GM10248 (cell line): Measurements from ENCODE around the gene THRSP.
"Not testable (repeated sequence)": the region's sequence is repeated elsewhere in the genome, so short reads cannot be mapped to it uniquely, and the experiment has no call there.

ENCODE experiments used
- CTCF ChIA-PET: fragments of 300-600 bp; sonication (Branson Sonifier 250); formaldehyde crosslinking; extraction: SDS; loops from one replicate; lab custom pipeline; 2021; ENCODE audit warnings: antibody characterized with exemption; lab: Yijun Ruan, JAX
- POLR2A ChIA-PET: fragments of 350-650 bp; sonication (Branson Sonifier 250); formaldehyde crosslinking; extraction: SDS; loops from one replicate; lab custom pipeline; 2020; ENCODE audit warnings: antibody characterized with exemption; lab: Yijun Ruan, JAX
- DNase-seq: peaks from one replicate; pipeline ENCODE4 v3.0.0; 2012; ENCODE audit errors: extremely low spot score
- TF ChIP-seq, protein P1 (sequence below): IDR thresholded peaks from 2 replicates; pipeline ENCODE4 v1.5.1; 2012; ENCODE audit warnings: mild to moderate bottlenecking, low read depth; ENCODE audit errors: extremely low read depth, missing control alignments, control extremely low read depth

Gene THRSP, protein sequence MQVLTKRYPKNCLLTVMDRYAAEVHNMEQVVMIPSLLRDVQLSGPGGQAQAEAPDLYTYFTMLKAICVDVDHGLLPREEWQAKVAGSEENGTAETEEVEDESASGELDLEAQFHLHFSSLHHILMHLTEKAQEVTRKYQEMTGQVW

DNA sequence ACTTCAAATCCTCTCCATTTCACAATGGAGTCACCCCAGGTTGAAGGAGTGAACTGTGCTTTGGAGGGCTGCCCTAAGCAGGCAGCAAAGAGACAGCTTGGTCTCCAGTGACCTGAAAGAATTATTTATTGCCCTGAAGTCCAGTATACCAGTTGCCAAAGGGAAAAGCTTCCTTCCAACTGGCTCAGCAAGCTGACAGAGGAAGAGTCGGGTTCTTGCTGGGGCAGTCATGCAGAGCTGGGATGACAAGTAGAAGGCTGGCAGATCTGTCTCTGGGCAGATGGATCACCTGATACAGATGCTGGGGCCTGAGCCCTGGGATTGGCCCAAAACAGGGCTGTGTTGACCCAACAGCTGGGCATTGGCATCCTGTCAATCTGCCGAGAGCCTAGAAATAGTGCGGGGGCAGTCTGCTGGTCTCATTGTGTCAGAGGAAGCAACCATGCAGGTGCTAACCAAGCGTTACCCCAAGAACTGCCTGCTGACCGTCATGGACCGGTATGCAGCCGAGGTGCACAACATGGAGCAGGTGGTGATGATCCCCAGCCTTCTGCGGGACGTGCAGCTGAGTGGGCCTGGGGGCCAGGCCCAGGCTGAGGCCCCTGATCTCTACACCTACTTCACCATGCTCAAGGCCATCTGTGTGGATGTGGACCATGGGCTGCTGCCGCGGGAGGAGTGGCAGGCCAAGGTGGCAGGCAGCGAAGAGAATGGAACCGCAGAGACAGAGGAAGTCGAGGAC, at the start of gene THRSP:
TSS of gene THRSP (plus strand) at position 422 of the 742 bp plus-strand sequence. CDS start at position 443, 21 bp downstream.
- ChIA-PET CTCF (interaction anchor here (1.0 to 1.3 kb wide), 2 partner anchors 17 to 18 kb away, joined by 3 to 6 read pairs; no protein-coding TSS in a partner anchor), POLR2A (no interaction called here)
- DNase-seq: no peak
- TF ChIP-seq, protein P1, sequence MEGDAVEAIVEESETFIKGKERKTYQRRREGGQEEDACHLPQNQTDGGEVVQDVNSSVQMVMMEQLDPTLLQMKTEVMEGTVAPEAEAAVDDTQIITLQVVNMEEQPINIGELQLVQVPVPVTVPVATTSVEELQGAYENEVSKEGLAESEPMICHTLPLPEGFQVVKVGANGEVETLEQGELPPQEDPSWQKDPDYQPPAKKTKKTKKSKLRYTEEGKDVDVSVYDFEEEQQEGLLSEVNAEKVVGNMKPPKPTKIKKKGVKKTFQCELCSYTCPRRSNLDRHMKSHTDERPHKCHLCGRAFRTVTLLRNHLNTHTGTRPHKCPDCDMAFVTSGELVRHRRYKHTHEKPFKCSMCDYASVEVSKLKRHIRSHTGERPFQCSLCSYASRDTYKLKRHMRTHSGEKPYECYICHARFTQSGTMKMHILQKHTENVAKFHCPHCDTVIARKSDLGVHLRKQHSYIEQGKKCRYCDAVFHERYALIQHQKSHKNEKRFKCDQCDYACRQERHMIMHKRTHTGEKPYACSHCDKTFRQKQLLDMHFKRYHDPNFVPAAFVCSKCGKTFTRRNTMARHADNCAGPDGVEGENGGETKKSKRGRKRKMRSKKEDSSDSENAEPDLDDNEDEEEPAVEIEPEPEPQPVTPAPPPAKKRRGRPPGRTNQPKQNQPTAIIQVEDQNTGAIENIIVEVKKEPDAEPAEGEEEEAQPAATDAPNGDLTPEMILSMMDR: no peak

DNA sequence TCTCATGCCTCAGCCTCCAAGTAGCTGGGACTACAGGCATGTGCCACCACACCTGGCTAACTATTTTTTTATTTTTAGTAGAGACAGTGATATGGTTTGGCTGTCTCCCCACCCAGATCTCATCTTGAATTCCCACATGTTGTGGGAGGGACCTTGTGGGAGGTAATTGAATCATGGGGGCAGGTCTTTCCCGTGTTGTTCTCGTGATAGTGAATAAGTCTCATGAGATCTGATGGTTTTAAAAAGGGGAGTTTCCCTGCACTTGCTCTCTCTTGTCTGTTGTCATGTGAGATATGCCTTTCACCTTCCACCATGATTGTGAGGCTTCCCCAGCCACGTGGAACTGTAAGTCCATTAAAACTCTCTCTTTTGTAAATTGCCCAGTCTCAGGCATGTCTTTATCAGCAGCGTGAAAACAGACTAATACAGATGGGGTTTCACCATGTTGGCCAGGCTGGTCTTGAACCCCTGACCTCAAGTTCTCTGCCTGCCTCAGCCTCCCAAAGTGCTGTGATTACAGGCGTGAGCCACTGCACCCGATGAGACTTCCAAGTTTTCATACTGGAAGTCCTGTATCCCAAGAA, 48.6 kb upstream of the THRSP start:
- CTCF ChIA-PET: interaction anchor here (1.3 kb wide), 1 partner anchor 15 kb away, joined by 6 read pairs; no protein-coding TSS in a partner anchor
- DNase-seq: not testable (repeated sequence)
- POLR2A ChIA-PET: interaction anchor here (1.1 kb wide), 1 partner anchor 20 kb away, joined by 3 read pairs; the partner anchor contains the start of gene INTS4

- DNase-seq: no peak
- POLR2A ChIA-PET: no interaction called here
- TF ChIP-seq, protein P1: no peak
- CTCF ChIA-PET: interaction anchor here (1.3 kb wide), 1 partner anchor 16 kb away, joined by 6 read pairs; no protein-coding TSS in a partner anchor
These were observed 47.8 kb upstream of the THRSP start for GRCh38 chr11:78015878-78016277.

GRCh38 chr11:78019808-78020207, 43.9 kb upstream of the THRSP start:
- ChIA-PET POLR2A (no interaction called here), CTCF (interaction anchor here (1.2 to 1.9 kb wide), 4 partner anchors 19 to 27 kb away, joined by 4 to 13 read pairs (median 5); no protein-coding TSS in a partner anchor)
- TF ChIP-seq, protein P1: no peak
- no peak for DNase-seq

DNA sequence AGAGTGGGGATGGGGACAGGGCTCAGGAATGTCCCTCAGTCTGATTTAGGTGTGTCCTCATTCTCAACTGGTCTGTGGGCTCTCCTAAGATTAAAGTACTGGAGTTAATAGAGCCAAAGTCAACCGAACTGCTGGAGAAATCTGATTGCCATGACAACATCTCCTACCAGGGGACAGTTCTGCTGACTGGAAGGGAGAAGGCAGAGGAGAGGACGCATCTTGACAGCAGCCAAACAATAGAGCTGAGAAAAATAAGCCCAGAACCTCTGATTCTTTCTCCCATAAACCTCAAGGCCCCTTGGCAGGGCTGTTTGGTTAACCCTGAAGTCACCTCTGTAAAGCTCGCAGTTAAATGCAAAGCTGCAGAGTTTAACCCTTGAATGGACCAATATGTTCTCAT, 43.4 kb upstream of the THRSP start:
- no peak for DNase-seq
- TF ChIP-seq, protein P1: no peak
- POLR2A ChIA-PET: no interaction called here
- CTCF ChIA-PET: interaction anchor here (1.2 to 1.9 kb wide), 6 partner anchors 11 to 33 kb away, joined by 3 to 13 read pairs (median 4); no protein-coding TSS in a partner anchor

- DNase-seq: no peak
- TF ChIP-seq, protein P1: no peak
- ChIA-PET CTCF (interaction anchor here (0.9 to 1.9 kb wide), 6 partner anchors 9 to 402 kb away, joined by 3 to 5 read pairs (median 3); no protein-coding TSS in a partner anchor), POLR2A (interaction anchor here (1.2 kb wide), 1 partner anchor 27 kb away, joined by 3 read pairs; no protein-coding TSS in a partner anchor)
These were observed 42.0 kb upstream of the THRSP start for GRCh38 chr11:78021611-78022010.
